Right atrium auricular region (tissue), 2 donors: Measurements from ENCODE around the gene DEFB131A. TPM values are rescaled to one million over a fixed set of nuclear protein-coding genes. Genes with fewer than 3 reads are reported as not detected.
"Not testable (repeated sequence)": the region's sequence is repeated elsewhere in the genome, so short reads cannot be mapped to it uniquely, and the experiment has no call there.

Experiments
- DNase-seq: peaks from one replicate; pipeline ENCODE4 v3.0.0-alpha.2; 2019; ENCODE audit warnings: low spot score
- H3K27ac ChIP-seq, 2 donors: fragments of 200-600 bp; sonication (generic); 1 replicate in 1 of 2; 2 replicates in 1 of 2; pipeline ENCODE4 v1.5.1; 2016 to 2019
- H3K27me3 ChIP-seq, 2 donors: fragments of 200-600 bp; sonication (generic); one replicate each; pipeline versions ENCODE4 v1.5.1 to v1.6.0; 2017 to 2019
- H3K36me3 ChIP-seq: fragments of 200-600 bp; sonication (generic); one replicate; pipeline ENCODE4 v1.5.1; 2016
- H3K4me1 ChIP-seq, 2 donors: fragments of 200-600 bp; sonication (generic); one replicate each; pipeline versions ENCODE4 v1.5.1 to v1.6.0; 2017 to 2019
- H3K4me3 ChIP-seq, 2 donors: fragments of 200-600 bp; sonication (generic); 1 replicate in 1 of 2; 2 replicates in 1 of 2; pipeline ENCODE4 v1.5.1; 2017 to 2019; ENCODE audit warnings: mild to moderate bottlenecking in 1 of 2, moderate library complexity in 1 of 2
- H3K9me3 ChIP-seq, 2 donors: fragments of 200-600 bp; sonication (generic); one replicate each; pipeline ENCODE4 v1.5.1; 2019
- CTCF ChIP-seq, 2 donors: fragments of 200-600 bp; sonication (generic); IDR thresholded peaks; one replicate each; pipeline ENCODE4 v1.5.1; 2019; ENCODE audit warnings: antibody characterized with exemption in 2 of 2
- total RNA-seq, 2 donors: library from RNA; depleted of rRNA; stranded (reverse); fragments of >200 nt; gene quantifications; one replicate each; pipeline ENCODE4 v1.1.0, GENCODE V29; 2016

The DEFB131A gene
- not detected for total RNA-seq

GRCh38 chr4:9444114-9444513, at the start of gene DEFB131A:
DEFB131A (plus strand) TSS chr4:9444414; CDS start chr4:9444534, 120 bp downstream.
- H3K27ac ChIP-seq, H3K9me3 ChIP-seq, H3K4me1 ChIP-seq, H3K4me3 ChIP-seq, H3K36me3 ChIP-seq, H3K27me3 ChIP-seq, DNase-seq: not testable (repeated sequence)

- not testable (repeated sequence) for H3K27me3 ChIP-seq, H3K36me3 ChIP-seq, H3K27ac ChIP-seq, H3K4me1 ChIP-seq, H3K9me3 ChIP-seq, H3K4me3 ChIP-seq, DNase-seq
Measured at GRCh38 chr4:9405774-9406173, 38.4 kb upstream of the DEFB131A start.

GRCh38 chr4:9406491-9406890, 37.7 kb upstream of the DEFB131A start:
- H3K9me3 ChIP-seq, H3K4me1 ChIP-seq, H3K27me3 ChIP-seq, H3K36me3 ChIP-seq, DNase-seq, H3K27ac ChIP-seq, H3K4me3 ChIP-seq: not testable (repeated sequence)

GRCh38 chr4:9409793-9410192, 34.4 kb upstream of the DEFB131A start:
- no peak overlapping the region for H3K4me3 ChIP-seq
- TF ChIP-seq CTCF (IDR thresholded peaks at IDR 0.05): no peak
- H3K36me3 ChIP-seq: no peaks in the 10 kb centered on the region
- no peaks in the 10 kb centered on the region for H3K9me3 ChIP-seq
- H3K27me3 ChIP-seq: no peaks in the 10 kb centered on the region
- DNase-seq: no peak
- no peaks in the 10 kb centered on the region for H3K4me1 ChIP-seq
- no peak overlapping the region for H3K27ac ChIP-seq

- not testable (repeated sequence) for H3K4me3 ChIP-seq, H3K36me3 ChIP-seq, H3K27ac ChIP-seq, DNase-seq, H3K27me3 ChIP-seq, H3K4me1 ChIP-seq, H3K9me3 ChIP-seq
Measured at GRCh38 chr4:9421884-9422455, 22.2 kb upstream of the DEFB131A start.

GRCh38 chr4:9425916-9426315, 18.3 kb upstream of the DEFB131A start:
- DNase-seq, H3K4me3 ChIP-seq, H3K36me3 ChIP-seq, H3K9me3 ChIP-seq, H3K4me1 ChIP-seq, H3K27ac ChIP-seq, H3K27me3 ChIP-seq: not testable (repeated sequence)

GRCh38 chr4:9430061-9430460, 14.2 kb upstream of the DEFB131A start:
- H3K27me3 ChIP-seq, DNase-seq, H3K9me3 ChIP-seq, H3K36me3 ChIP-seq, H3K4me1 ChIP-seq, H3K4me3 ChIP-seq, H3K27ac ChIP-seq: not testable (repeated sequence)

GRCh38 chr4:9433320-9433719, 10.9 kb upstream of the DEFB131A start:
- H3K4me3 ChIP-seq, H3K4me1 ChIP-seq, H3K9me3 ChIP-seq, DNase-seq, H3K27me3 ChIP-seq, H3K27ac ChIP-seq, H3K36me3 ChIP-seq: not testable (repeated sequence)

GRCh38 chr4:9436728-9437127, 7.5 kb upstream of the DEFB131A start:
- not testable (repeated sequence) for H3K4me1 ChIP-seq, H3K27ac ChIP-seq, H3K9me3 ChIP-seq, H3K4me3 ChIP-seq, H3K27me3 ChIP-seq, DNase-seq, H3K36me3 ChIP-seq

GRCh38 chr4:9442355-9442754, 1.9 kb upstream of the DEFB131A start:
- not testable (repeated sequence) for H3K4me3 ChIP-seq, DNase-seq, H3K9me3 ChIP-seq, H3K27me3 ChIP-seq, H3K27ac ChIP-seq, H3K36me3 ChIP-seq, H3K4me1 ChIP-seq

GRCh38 chr4:9444681-9445080, 467 bp downstream of the DEFB131A start:
- not testable (repeated sequence) for H3K27ac ChIP-seq, H3K4me3 ChIP-seq, DNase-seq, H3K4me1 ChIP-seq, H3K27me3 ChIP-seq, H3K36me3 ChIP-seq, H3K9me3 ChIP-seq

- not testable (repeated sequence) for H3K4me1 ChIP-seq, H3K9me3 ChIP-seq, H3K4me3 ChIP-seq, H3K27me3 ChIP-seq, H3K36me3 ChIP-seq, H3K27ac ChIP-seq, DNase-seq
Measured at GRCh38 chr4:9452251-9452650, 8.0 kb downstream of the DEFB131A start.

GRCh38 chr4:9454284-9454683, 10.1 kb downstream of the DEFB131A start:
- H3K27me3 ChIP-seq, H3K36me3 ChIP-seq: not testable (repeated sequence)

GRCh38 chr4:9455046-9455445, 10.8 kb downstream of the DEFB131A start:
- not testable (repeated sequence) for H3K27me3 ChIP-seq, DNase-seq, H3K36me3 ChIP-seq, H3K9me3 ChIP-seq, H3K4me1 ChIP-seq, H3K4me3 ChIP-seq, H3K27ac ChIP-seq

More at GRCh38 chr4:9454284-9454683, 10.1 kb downstream of the DEFB131A start:
- not testable (repeated sequence) for H3K4me1 ChIP-seq, H3K9me3 ChIP-seq, DNase-seq, H3K27ac ChIP-seq, H3K4me3 ChIP-seq

GRCh38 chr4:9479466-9479865, 35.3 kb downstream of the DEFB131A start:
- H3K27me3 ChIP-seq, DNase-seq, H3K4me3 ChIP-seq, H3K36me3 ChIP-seq, H3K4me1 ChIP-seq, H3K9me3 ChIP-seq, H3K27ac ChIP-seq: not testable (repeated sequence)
